Gastrocnemius medialis (tissue), 4 donors: ENCODE results near the gene CD2BP2.

Experiments
- CTCF ChIP-seq, 5 experiments: fragments of 450-650 bp in 3 of 5; fragments of 200-600 bp in 2 of 5; sonication (generic) in 2 of 5; IDR thresholded peaks in 4 of 5; conservative IDR thresholded peaks in 1 of 5; 1 replicate in 4 of 5; 2 replicates in 1 of 5; pipeline ENCODE4 v1.5.1; 2016 to 2019; ENCODE audit warnings: antibody characterized with exemption in 5 of 5, mild to moderate bottlenecking in 3 of 5, moderate library complexity in 3 of 5
- POLR2A ChIP-seq, 2 donors: fragments of 450-650 bp; IDR thresholded peaks; one replicate each; pipeline ENCODE4 v1.6.1; 2017; ENCODE audit warnings: antibody characterized with exemption in 2 of 2, mild to moderate bottlenecking in 2 of 2, moderate library complexity in 2 of 2

GRCh38 chr16:30350134-30350871 lies 4.8 kb downstream of the CD2BP2 start:
- no peak for TF ChIP-seq CTCF (IDR thresholded peaks at IDR 0.05 in 4 of 5, conservative IDR thresholded peaks at IDR 0.05 in 1 of 5)
- no peak for TF ChIP-seq POLR2A (IDR thresholded peaks at IDR 0.05)
